ENCODE data around the gene AKNA.

Gene AKNA

DNA sequence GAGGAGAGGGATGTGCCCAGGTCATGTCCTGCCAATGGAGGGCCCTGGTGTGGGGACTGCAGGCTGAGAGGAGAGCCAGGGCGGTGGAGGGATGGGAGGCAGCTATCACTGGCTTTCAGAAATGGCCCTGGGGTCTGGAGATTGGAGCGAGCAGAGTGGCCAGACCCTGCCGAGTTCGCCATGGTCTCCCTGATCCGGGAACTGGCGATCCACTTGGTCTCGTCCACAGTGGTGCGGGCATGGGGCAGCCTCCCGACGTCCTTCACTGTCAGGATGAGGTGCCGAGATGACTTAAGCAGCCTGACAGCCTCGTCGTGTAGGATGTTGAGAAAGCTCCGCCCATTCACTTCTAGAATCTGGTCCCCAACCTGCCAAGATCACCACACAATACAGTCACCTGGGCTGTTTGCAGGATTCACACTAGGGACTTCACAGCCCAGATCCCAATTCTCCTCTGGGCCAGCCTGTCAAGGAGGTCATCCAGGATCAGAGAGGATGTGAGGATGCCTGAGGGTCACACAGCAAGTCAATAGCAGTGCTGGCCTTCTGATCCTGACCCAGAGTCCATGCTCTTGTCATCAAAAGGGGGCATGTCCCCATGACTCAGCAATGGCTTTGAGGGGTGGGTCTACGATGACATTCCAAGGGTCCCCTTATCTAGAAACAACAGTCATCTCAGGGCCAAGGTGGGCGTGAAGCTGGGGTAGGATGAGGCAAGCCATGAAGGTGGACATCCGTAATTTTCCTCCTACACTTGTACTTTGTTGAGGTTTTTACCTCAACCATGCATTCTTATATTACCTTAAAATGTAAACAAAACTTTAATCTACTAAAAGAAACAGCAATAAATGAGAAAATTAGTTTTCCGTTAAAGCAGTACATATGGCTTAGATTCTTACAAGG, 38.5 kb upstream of the AKNA start:
- FAIRE-seq (no peak), DNase-seq (ENCODE audit: insufficient read length, low spot score) (no peak)
- no peak for TF ChIP-seq POLR2A (IDR thresholded peaks at IDR 0.05; ENCODE audit: low read depth, low read length)

DNA sequence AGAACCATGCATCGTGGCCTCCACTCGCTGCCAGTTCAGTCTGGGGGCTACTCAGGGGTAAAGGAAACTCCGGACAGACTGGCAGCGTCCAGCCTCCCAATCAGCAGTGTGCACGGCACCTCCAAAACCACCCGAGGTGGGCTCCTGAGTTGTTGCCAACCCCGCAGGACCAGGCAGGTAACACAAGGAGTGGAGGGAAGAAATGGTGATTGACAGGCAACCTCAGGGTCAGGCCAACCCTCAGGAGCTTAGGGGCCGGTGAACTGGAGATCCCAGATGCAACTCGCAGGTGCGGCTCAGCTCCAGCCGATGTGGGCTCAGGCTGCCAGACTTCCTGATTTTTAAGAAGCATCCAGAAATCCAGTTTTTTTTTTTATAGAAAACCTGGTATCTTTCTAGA, 37.3 kb upstream of the AKNA start:
- DNase-seq (ENCODE audit: insufficient read length, low spot score) (no peak), FAIRE-seq (no peak)
- no peak for TF ChIP-seq POLR2A (IDR thresholded peaks at IDR 0.05; ENCODE audit: low read depth, low read length)

DNA sequence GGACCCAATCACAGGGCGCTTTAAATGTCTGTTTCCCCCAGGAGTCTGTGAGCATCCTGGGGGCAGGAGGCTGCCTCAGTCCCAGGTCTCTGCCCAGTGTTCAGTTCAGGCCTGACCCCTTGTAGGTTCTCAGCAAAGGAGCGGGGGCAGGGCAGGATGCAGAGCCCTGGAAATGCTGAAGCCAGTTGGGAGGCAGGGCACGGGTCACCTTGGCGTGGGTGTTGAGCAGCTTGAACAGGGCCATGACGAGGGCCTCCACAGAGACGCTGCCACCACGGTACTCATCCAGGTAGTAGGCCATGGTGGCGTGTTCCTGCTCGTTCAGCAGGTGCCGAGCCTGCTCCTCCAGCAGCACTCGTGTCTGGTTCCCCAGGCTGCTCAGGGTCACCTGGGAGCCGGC, 36.3 kb upstream of the AKNA start:
- TF ChIP-seq POLR2A (IDR thresholded peaks at IDR 0.05; ENCODE audit: low read depth, low read length) = no peak
- DNase-seq (ENCODE audit: insufficient read length, low spot score) = no peak
- FAIRE-seq = no peak

DNA sequence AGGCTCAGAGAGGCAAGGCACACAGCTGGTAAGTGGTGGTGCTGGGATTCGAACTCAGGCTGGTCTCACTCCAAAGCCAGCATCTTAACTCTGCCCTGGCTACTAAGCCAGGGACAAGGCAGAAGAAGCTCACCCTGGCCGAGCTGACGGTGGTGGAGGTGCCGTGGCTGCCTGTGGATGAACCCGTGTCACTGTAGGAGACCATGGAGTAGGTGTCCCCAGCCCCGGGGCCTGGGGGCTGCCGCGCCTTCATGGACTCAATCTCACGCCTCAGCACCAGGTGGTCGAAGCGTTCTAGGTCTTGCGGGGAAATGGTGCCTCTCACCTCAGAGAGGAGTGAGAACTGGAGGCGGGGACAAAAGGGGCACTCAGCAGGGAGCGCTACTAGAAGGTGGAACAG, 35.4 kb upstream of the AKNA start:
- TF ChIP-seq POLR2A (IDR thresholded peaks at IDR 0.05; ENCODE audit: low read depth, low read length) = no peak
- DNase-seq (ENCODE audit: insufficient read length, low spot score) (no peak), FAIRE-seq (no peak)

DNA sequence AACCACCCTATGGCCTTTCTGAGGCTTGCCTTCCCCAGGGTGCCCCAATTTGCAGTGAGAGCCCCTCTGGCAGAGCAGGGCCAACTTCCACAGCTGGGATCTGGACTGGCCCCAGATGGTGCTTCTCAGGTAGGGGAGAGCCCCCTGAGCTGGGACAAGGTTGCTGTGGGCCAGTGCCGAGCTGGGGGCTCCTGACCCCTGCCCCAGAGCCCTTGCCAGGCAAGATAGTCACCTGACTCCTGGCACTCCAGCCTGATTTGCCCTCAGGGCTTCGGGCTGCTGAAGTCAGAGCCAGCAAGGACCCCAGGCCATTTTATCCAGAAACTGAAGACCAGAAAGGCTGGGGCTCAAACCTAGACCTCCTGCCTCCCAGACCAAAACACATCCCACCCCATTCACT, 33.4 kb upstream of the AKNA start:
- DNase-seq (ENCODE audit: insufficient read length, low spot score) (no peak), FAIRE-seq (no peak)
- no peak for TF ChIP-seq POLR2A (IDR thresholded peaks at IDR 0.05; ENCODE audit: low read depth, low read length)

DNA sequence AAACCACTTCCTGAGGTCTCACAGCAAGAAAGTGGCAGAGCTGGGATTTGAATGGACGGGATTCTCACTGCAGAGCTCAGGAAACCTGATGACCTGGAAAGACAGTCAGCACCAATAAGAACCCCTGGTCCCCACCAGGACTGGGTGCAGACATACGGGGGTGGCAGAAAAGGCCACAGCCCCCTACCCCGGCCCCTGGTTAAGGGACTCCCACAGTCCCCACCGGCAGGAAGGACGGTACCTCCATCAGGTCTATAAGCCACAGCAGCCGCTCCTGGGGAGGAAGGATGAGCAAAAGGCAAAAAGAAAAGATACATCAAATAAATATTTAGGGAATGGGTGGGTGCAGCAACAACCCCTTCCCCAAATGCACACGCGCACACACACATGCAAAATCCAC, 32.0 kb upstream of the AKNA start:
- no peak for FAIRE-seq
- TF ChIP-seq POLR2A (IDR thresholded peaks at IDR 0.05; ENCODE audit: low read depth, low read length) = no peak
- DNase-seq (ENCODE audit: insufficient read length, low spot score) = no peak

DNA sequence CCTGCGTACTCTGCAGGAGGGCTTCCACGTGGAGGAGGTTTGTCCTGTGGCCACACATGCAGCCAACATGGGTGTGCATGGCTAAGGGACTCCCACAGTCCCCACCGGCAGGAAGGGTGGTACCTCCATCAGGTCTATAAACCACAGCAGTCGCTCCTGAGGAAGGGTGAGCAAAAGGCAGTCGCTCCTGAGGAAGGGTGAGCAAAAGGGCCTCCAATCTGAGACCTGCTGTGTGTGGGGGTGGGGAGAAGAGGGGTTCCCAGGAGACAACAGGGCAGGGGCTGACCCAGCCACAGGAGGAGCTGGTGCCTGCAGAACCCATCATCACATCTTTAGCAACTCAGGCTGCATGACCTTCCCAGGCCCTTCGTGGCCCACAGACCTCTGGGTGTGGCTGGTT, 30.3 kb upstream of the AKNA start:
- DNase-seq (ENCODE audit: insufficient read length, low spot score) (no peak), FAIRE-seq (no peak)
- TF ChIP-seq POLR2A (IDR thresholded peaks at IDR 0.05; ENCODE audit: low read depth, low read length) = no peak

DNA sequence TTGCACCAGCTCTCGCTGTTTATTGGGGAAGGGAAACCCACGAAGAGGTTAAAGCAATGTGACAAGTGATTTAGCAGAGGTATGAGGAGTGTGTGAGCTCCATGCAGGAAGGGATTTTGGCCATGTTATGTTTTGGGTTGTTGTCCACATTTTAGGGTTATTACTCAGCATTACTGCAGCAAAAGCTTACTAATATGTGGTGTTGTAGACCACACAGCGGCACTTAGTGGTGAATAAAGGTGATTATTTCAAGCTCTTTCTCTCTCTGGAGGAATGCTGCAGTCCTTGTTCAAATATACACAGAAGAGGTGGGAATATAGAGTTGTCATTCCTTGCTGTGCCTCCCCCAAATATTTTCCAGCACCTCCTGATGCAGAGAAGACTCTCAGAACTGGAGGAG, 29.7 kb upstream of the AKNA start:
- FAIRE-seq (peak; percentile 86), DNase-seq (ENCODE audit: insufficient read length, low spot score) (peak; percentile 67)
- no peak for TF ChIP-seq POLR2A (IDR thresholded peaks at IDR 0.05; ENCODE audit: low read depth, low read length)

DNA sequence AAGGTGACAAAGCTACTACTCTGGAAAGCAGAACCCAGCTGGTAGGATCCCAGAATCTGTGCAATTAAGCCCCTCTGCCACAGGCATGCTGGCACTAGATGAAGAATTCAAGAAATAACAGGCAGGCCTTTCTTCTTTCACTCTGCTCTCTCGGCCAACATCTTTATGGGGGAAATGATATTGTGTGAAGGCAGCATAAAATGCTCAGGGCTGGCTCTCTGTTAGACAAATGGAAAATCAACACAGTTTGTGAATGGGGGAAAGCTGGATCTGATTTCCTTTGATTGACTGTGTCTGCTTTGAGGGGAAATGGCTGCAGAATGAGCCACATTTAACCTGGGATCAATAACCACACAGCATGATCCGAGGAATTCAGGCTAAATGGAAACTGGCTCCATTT, 29.1 kb upstream of the AKNA start:
- no peak for TF ChIP-seq POLR2A (IDR thresholded peaks at IDR 0.05; ENCODE audit: low read depth, low read length)
- FAIRE-seq = no peak
- DNase-seq (ENCODE audit: insufficient read length, low spot score) = no peak

DNA sequence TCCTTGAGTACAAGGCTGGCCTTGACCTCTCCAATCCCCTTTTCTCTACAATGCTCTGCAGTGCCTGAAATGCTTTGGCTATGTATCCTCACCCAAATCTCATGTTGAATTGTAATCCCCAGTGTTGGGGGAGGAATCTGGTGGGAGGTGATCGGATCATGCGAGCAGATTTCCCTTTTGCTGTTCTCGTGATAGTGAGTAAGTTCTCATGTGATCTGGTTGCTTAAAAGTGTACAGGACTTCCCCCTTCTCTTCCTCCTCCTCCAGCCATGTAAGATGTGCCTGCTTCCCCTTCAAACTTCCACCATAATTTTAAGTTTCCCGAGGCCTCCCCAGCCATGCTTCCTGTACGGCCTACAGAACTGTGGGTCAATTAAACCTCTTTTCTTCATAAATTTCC, 28.5 kb upstream of the AKNA start:
- no peak for DNase-seq (ENCODE audit: insufficient read length, low spot score)
- no peak for TF ChIP-seq POLR2A (IDR thresholded peaks at IDR 0.05; ENCODE audit: low read depth, low read length)
- FAIRE-seq = no peak

DNA sequence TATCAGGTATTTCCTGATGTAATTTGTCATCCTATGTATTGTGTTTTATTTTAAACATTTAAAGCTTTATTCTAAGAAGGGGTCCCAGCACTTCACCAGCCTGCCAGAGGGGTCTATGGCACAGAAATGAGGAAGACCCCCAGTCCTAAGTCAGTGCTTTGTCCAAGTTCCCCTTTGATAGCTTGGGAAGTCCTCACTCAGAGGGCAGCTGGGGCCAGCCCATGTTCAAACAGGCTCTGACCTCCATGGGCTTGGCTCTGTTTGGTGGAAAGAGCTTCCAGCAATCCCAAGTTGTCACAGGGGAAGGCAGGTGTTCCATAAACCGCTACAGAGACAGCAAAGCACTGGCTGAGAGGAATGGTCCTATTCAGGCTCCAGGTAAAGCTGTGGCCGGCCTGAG, 26.6 kb upstream of the AKNA start:
- FAIRE-seq (no peak), DNase-seq (ENCODE audit: insufficient read length, low spot score) (no peak)
- TF ChIP-seq POLR2A (IDR thresholded peaks at IDR 0.05; ENCODE audit: low read depth, low read length) = no peak

DNA sequence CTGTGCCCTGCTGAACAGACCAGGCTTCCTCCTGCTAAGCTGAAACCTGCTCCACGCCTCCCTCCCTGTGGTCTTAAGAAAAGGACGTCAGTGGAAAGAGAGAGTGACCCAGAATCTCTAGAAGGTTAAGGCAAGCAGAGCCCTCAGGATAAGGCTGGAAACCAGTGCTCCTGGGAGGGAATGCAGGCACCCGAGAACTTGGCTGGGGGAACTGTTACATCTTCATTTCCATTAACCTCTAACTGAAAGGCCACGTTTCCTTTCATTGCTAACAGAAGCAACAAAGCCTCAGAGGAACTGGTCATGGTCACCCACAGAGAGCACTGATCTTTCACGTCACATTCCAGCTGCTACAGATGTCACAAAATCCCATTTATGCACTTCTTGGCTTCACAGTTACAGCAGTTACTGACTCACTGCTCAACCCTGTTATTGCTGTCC, 26.1 kb upstream of the AKNA start:
- TF ChIP-seq POLR2A (IDR thresholded peaks at IDR 0.05; ENCODE audit: low read depth, low read length) = no peak
- FAIRE-seq (peak; percentile 70), DNase-seq (ENCODE audit: insufficient read length, low spot score) (peak; percentile 50)

DNA sequence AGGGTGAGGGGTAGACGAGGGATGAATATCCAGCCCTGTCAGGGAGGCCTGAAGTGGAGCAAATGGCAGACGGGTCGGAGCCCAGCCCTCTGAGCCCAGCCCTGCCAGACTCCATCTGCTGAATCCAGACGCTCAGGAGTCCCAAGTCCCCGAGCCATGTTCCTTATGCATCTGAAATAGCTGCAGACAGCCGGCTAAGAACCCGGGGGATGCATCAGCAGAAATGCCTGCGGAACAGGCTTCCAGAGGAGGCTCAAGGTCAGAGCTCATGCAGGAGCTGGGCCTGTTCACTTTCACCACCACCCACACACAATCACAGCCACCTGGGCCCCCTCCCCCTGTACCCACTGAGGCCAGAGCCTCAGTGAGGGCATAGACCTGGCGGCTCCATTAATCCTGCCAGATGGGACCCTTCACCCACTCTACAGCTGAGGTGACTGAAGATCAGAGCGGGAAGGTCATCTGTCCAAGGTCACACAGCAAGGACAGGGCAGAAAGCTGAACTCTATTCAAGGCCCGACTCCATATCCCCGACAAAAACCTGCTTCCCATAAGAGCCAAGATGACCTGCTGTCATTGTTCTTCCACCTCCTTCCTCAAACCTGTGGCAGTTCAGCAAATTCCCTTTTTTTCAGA, 24.4 kb upstream of the AKNA start:
- TF ChIP-seq POLR2A (IDR thresholded peaks at IDR 0.05; ENCODE audit: low read depth, low read length) = no peak
- FAIRE-seq (no peak), DNase-seq (ENCODE audit: insufficient read length, low spot score) (no peak)

DNA sequence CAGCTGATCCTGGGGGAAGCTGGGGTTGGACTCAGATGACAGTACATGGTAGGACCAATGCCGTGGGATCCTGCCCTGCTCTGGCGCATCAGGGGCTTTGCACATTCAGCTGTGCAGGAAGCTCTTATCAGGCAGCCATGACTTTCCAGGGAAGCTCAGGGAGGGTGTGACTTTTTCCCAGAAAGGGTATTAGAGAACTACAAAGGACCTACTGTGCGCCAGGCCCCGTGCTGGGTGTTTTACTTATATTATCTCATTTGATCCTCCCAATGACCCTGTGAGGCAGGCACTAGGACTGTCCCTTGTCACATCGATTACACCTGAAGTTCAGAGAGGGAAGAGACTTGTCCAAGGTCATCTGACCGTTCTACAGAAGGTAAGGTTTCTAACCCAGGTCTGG, 23.7 kb upstream of the AKNA start:
- no peak for TF ChIP-seq POLR2A (IDR thresholded peaks at IDR 0.05; ENCODE audit: low read depth, low read length)
- DNase-seq (ENCODE audit: insufficient read length, low spot score) (no peak), FAIRE-seq (no peak)

DNA sequence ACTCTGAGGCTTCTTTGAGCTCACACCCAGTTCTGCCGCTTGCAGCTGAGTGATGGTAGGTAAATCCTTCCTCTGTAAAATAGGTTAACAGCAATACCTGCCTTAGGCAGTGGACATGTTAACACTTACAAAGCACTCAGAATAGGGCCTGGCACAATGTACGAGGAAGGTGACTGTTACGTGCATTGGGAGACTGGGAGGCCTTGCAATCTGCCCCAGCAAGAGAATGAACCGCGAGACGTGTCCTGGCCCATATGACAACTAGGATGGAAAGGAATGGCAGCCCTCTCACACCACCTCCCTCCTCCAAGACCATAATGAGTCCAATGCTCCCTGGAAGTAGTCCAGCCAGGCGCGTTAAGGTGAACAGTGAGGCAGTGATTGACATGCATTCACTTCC, 23.1 kb upstream of the AKNA start:
- TF ChIP-seq POLR2A (IDR thresholded peaks at IDR 0.05; ENCODE audit: low read depth, low read length) = no peak
- FAIRE-seq = no peak
- no peak for DNase-seq (ENCODE audit: insufficient read length, low spot score)
